Left ventricle myocardium inferior (tissue), 1 donor: Measurements from ENCODE around the gene NSL1. TPM values are rescaled to one million over a fixed set of nuclear protein-coding genes. Genes with fewer than 3 reads are reported as not detected.

Experiments used
- DNase-seq: peaks from one replicate; pipeline ENCODE4 v3.0.0-alpha.2; 2020
- H3K27ac ChIP-seq: fragments of 200-600 bp; replicated peaks from 2 replicates; pipeline ENCODE4 v1.8.0; 2021
- H3K27me3 ChIP-seq: fragments of 200-600 bp; 2 replicates; pipeline ENCODE4 v1.8.0; 2021; ENCODE audit warnings: low read depth
- H3K36me3 ChIP-seq: fragments of 200-600 bp; 2 replicates; pipeline ENCODE4 v1.8.0; 2021
- H3K4me1 ChIP-seq: fragments of 200-600 bp; 2 replicates; pipeline ENCODE4 v1.8.0; 2021
- H3K4me3 ChIP-seq: fragments of 200-600 bp; 2 replicates; pipeline ENCODE4 v1.8.0; 2021; ENCODE audit warnings: mild to moderate bottlenecking, moderate library complexity
- H3K9me3 ChIP-seq: fragments of 200-600 bp; replicated peaks from 2 replicates; pipeline ENCODE4 v1.8.0; 2021
- CTCF ChIP-seq: fragments of 200-600 bp; IDR thresholded peaks from 2 replicates; pipeline ENCODE4 v1.8.0; 2021; ENCODE audit warnings: antibody characterized with exemption, mild to moderate bottlenecking, borderline replicate concordance
- intact Hi-C: fragments of 100-400 bp; cut with micrococcal nuclease; formaldehyde crosslinking; loops from one replicate; pipeline ENCODE4 v1.11.0; 2022
- total RNA-seq: library from RNA; stranded (reverse); fragmentation: NEBNext Ultra II Directional; extraction: Animal tissue kit (Norgen Biotek cat#: 25700); gene quantifications from one replicate; pipeline ENCODE4 v1.2.1, GENCODE V29; 2021
- donor health status: DM: no; HTN: yes; CAD: no; lungs with severe emphysema.

The NSL1 gene
- total RNA-seq, 1 donor from 2014 or later, result 29.0 TPM

GRCh38 chr1:212762839-212763238 lies 28.7 kb downstream of the NSL1 start:
- no peak overlapping the region for H3K27ac ChIP-seq
- no peaks in the 10 kb centered on the region for H3K4me1 ChIP-seq
- no peaks in the 10 kb centered on the region for H3K27me3 ChIP-seq
- no peak for DNase-seq
- intact Hi-C loops, result no loop called here
- H3K4me3 ChIP-seq, result no peak overlapping the region
- H3K9me3 ChIP-seq, result peaks cover 21% of the 10 kb centered on the region
- H3K36me3 ChIP-seq, result peaks cover 29% of the 10 kb centered on the region
- TF ChIP-seq CTCF, result no peak

- Histone ChIP-seq H3K27ac (no peak overlapping the region), H3K4me3 (no peak overlapping the region), H3K27me3 (no peaks in the 10 kb centered on the region), H3K4me1 (no peaks in the 10 kb centered on the region), H3K9me3 (peaks cover 15% of the 10 kb centered on the region), H3K36me3 (peaks cover 26% of the 10 kb centered on the region)
- intact Hi-C loops, result no loop called here
- DNase-seq, result no peak
- no peak for TF ChIP-seq CTCF
Observed at GRCh38 chr1:212762234-212762633, 29.3 kb downstream of the NSL1 start.

- H3K36me3 ChIP-seq, result peaks cover 11% of the 10 kb centered on the region
- H3K27me3 ChIP-seq, result no peaks in the 10 kb centered on the region
- DNase-seq, result no peak
- no peak overlapping the region for H3K27ac ChIP-seq
- intact Hi-C loops, result no loop called here
- TF ChIP-seq CTCF, result no peak
- H3K4me3 ChIP-seq, result no peak overlapping the region
- H3K4me1 ChIP-seq, result peaks cover 3% of the 10 kb centered on the region
- H3K9me3 ChIP-seq, result no peaks in the 10 kb centered on the region
Observed at GRCh38 chr1:212760126-212760823, 31.3 kb downstream of the NSL1 start.

- H3K4me1 ChIP-seq, result peaks cover 9% of the 10 kb centered on the region
- H3K36me3 ChIP-seq, result peaks cover 10% of the 10 kb centered on the region
- H3K9me3 ChIP-seq, result no peaks in the 10 kb centered on the region
- DNase-seq, result no peak
- H3K27me3 ChIP-seq, result no peaks in the 10 kb centered on the region
- intact Hi-C loops, result no loop called here
- H3K4me3 ChIP-seq, result no peak overlapping the region
- H3K27ac ChIP-seq, result no peak overlapping the region
- no peak for TF ChIP-seq CTCF
Observed at GRCh38 chr1:212759683-212760082, 31.9 kb downstream of the NSL1 start.

GRCh38 chr1:212754680-212755079 lies 36.9 kb downstream of the NSL1 start:
- H3K4me1 ChIP-seq, result peaks cover 38% of the 10 kb centered on the region
- DNase-seq, result no peak
- intact Hi-C loops, result no loop called here
- TF ChIP-seq CTCF, result no peak
- no peaks in the 10 kb centered on the region for H3K9me3 ChIP-seq
- no peak overlapping the region for H3K4me3 ChIP-seq
- no peak overlapping the region for H3K27ac ChIP-seq
- H3K27me3 ChIP-seq, result no peaks in the 10 kb centered on the region
- no peaks in the 10 kb centered on the region for H3K36me3 ChIP-seq
